Non-pigmented ciliary epithelial cell (primary cell): ENCODE measurements around the gene TCF25.

Experiments used
- DNase-seq: peaks from one replicate; pipeline ENCODE4 v3.0.0-alpha.2; 2010; ENCODE audit warnings: low read depth

The TCF25 gene

GRCh38 chr16:89880477-89881367 is 7.3 kb downstream of the TCF25 start:
- no peak for DNase-seq

GRCh38 chr16:89881368-89881730 is 8.0 kb downstream of the TCF25 start:
- DNase-seq, result no peak

- no peak for DNase-seq
Observed at GRCh38 chr16:89883346-89884040, 10.1 kb downstream of the TCF25 start.

GRCh38 chr16:89884041-89884421 is 10.6 kb downstream of the TCF25 start:
- no peak for DNase-seq

- DNase-seq, result no peak
Observed at GRCh38 chr16:89887243-89887642, 13.9 kb downstream of the TCF25 start.

- DNase-seq, result no peak
Observed at GRCh38 chr16:89890200-89890599, 16.8 kb downstream of the TCF25 start.

- DNase-seq, result no peak
Observed at GRCh38 chr16:89890886-89891657, 17.7 kb downstream of the TCF25 start.

- no peak for DNase-seq
Observed at GRCh38 chr16:89892055-89892630, 18.8 kb downstream of the TCF25 start.

- no peak for DNase-seq
Observed at GRCh38 chr16:89892635-89893034, 19.2 kb downstream of the TCF25 start.

GRCh38 chr16:89893642-89894548 is 20.5 kb downstream of the TCF25 start:
- no peak for DNase-seq

GRCh38 chr16:89895482-89896250 is 22.3 kb downstream of the TCF25 start:
- no peak for DNase-seq

- no peak for DNase-seq
Observed at GRCh38 chr16:89897204-89897603, 23.8 kb downstream of the TCF25 start.

GRCh38 chr16:89898201-89898967 is 25.0 kb downstream of the TCF25 start:
- no peak for DNase-seq

GRCh38 chr16:89899879-89900481 is 26.6 kb downstream of the TCF25 start:
- no peak for DNase-seq

GRCh38 chr16:89900885-89901284 is 27.5 kb downstream of the TCF25 start:
- DNase-seq, result no peak

GRCh38 chr16:89902980-89903379 is 29.6 kb downstream of the TCF25 start:
- no peak for DNase-seq

GRCh38 chr16:89903908-89904515 is 30.6 kb downstream of the TCF25 start:
- no peak for DNase-seq

GRCh38 chr16:89904606-89905510 is 31.5 kb downstream of the TCF25 start:
- DNase-seq, result no peak
